ENCODE results near the gene TMEM184A.

DNA sequence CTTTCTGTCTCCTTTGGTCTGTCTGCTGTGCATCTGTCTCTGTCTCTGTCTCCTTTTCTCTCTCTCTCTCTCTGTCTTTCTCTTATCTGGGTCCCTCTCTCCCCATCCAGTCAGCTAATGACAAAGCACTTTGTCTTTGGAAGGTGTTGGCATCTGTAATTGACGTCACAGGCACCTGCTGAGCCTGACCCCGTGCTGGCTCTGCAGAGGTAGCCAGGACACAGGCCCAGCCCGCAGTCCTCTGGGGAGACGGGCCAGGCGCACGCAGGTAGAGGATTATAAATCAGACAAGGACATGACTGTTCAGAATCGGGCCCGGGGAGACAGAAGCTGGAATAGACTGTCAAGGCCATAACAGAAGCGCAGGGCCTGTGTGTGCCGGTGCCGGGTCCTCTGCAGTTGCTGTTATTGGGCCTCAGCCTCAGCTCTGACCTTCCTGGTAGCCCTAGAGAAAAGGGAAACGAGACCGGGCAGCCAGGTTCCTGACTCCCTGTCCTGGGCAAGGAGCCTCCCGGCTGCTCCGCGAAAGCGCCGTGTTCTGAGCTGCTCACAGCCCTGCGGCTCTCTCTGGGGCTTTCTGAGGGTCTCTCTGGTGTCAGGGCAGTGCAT is 24.5 kb upstream of the TMEM184A start:
- TF ChIP-seq, protein P1, sequence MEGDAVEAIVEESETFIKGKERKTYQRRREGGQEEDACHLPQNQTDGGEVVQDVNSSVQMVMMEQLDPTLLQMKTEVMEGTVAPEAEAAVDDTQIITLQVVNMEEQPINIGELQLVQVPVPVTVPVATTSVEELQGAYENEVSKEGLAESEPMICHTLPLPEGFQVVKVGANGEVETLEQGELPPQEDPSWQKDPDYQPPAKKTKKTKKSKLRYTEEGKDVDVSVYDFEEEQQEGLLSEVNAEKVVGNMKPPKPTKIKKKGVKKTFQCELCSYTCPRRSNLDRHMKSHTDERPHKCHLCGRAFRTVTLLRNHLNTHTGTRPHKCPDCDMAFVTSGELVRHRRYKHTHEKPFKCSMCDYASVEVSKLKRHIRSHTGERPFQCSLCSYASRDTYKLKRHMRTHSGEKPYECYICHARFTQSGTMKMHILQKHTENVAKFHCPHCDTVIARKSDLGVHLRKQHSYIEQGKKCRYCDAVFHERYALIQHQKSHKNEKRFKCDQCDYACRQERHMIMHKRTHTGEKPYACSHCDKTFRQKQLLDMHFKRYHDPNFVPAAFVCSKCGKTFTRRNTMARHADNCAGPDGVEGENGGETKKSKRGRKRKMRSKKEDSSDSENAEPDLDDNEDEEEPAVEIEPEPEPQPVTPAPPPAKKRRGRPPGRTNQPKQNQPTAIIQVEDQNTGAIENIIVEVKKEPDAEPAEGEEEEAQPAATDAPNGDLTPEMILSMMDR (IDR thresholded peaks at IDR 0.05), result no peak
- TF ChIP-seq POLR2A (IDR thresholded peaks at IDR 0.05; ENCODE audit: low read depth) (no peak), POLR2AphosphoS5 (IDR thresholded peaks at IDR 0.05) (no peak)

Data from esophagus muscularis mucosa (tissue), 3 donors.